HPDE6-E6E7 (cell line): ENCODE data around the gene STING1.
"Not testable (repeated sequence)": the region's sequence is repeated elsewhere in the genome, so short reads cannot be mapped to it uniquely, and the experiment has no call there.

ENCODE experiments used
- DNase-seq: peaks from one replicate; pipeline ENCODE4 v3.0.0; 2011; ENCODE audit warnings: missing footprints; ENCODE audit errors: extremely low spot score

Gene STING1

DNA sequence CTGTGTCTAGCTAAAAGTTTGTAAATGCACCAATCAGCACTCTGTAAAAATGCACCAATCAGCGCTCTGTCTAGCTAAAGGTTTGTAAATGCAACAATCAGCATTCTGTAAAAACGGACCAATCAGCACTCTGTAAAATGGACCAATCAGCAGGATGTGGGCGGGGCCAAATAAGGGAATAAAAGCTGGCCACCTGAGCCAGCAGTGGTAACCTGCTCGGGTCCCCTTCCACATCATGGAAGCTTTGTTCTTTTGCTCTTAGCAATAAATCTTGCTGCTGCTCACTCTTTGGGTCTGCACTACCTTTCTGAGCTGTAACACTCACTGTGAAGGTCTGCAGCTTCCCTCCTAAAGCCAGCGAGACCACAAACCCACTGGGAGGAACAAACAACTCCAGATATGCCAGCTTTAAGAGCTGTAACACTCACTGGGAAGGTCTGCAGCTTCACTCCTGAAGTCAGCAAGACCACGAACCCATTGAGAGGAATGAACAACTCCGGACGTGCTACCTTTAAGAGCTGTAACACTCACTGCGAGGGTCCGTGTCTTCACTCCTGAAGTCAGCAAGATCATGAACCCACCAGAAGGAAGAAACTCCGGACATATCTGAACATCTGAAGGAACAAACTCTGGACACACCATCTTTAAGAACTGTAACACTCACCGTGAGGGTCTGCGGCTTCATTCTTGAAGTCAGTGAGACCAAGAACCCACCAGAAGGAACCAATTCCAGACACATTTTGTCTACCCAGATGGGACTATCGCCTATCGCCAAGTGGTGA is 20.7 kb upstream of the STING1 start:
- not testable (repeated sequence) for DNase-seq

DNA sequence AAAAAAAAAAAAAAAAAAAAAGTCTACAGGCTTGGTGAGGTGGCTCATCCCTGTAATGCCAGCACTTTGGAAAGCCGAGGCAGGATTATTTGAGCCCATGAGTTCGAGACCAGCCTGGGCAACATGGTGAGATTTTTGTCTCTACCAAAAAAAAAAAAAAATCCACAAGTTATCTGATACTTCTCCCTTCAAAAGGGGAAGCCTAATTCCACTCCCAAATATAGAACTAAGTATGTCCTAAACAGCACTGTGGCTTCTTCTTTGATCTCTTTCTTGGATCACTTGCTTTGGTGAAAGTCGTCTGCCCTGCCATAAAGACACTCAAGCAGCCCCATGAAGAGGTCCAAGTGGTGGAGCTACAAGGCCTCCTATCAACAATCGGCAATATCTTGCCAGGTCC is 18.8 kb upstream of the STING1 start:
- no peak for DNase-seq

DNA sequence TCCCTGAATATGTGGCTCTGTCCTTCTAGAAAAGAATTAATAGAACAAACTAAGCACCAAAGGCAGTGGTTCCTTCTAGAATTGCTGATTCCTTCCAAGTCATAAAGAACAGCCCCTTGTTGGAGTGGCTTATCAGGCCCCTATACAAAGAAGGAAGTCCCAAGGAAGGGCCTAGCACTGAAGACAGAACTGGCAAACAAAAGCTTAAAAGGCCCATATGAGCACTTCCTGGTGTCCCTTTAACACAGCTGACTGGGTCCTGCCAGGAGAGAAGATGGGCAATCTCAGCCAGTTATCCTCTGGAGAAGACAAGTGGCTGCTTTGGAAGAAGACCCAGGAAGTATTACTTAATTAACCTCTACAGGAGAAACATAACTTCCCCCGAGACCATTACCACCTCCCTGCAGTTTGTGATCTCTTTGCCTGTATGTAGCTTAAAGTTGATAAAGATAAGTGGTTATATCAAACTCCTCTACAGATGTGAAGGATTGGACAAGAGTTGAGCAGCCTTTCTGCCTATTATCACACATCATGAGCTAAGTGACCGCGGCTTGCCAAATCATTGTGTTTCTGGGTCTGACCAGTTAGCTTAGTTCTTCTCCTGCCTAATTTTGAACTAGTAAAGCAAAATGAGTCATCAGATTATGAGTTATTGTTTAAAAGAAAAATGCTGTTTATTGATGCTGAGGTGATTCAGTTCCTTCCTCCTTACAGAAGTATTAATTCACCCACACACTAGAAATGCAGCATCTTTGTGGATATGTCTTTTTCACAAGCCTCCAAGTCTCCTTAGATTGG is 13.3 kb upstream of the STING1 start:
- DNase-seq, result no peak

DNA sequence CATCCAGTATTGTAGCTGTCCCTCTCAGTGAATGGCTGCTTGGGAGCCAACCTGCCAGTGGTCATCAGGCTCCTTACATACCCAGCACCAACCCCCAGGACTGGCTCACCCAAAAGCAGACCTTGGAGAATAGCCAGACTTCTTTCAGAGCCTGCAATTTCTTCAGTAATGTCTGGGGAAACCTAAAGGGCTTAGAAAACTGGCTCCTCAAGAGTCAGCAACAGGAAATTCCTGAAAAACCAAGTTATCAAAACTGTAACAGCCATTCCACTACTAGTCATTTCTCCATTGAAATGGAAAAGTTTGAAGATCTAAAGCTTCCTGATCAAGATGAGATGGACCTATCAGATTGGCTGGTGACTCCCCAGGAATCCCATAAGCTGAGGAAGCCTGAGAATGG is 12.3 kb upstream of the STING1 start:
- no peak for DNase-seq

DNA sequence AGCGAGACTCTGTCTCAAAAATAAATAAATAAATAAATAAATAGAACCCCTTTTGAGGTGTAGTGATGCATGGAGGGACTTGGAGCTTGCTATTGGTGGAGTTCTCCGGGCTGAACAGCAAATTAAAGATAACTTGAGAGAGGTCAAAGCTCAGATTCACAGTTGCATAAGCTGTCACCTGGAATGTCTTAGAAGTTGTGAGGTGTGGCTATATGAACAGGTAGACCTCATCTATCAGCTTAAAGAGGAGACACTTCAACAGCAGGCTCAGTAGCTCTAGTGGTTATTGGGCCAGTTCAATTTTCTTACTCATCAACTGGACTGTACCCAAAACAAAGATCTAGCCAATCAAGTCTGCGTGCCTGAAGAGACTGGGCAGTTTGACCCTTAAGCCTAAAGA is 11.7 kb upstream of the STING1 start:
- no peak for DNase-seq

DNA sequence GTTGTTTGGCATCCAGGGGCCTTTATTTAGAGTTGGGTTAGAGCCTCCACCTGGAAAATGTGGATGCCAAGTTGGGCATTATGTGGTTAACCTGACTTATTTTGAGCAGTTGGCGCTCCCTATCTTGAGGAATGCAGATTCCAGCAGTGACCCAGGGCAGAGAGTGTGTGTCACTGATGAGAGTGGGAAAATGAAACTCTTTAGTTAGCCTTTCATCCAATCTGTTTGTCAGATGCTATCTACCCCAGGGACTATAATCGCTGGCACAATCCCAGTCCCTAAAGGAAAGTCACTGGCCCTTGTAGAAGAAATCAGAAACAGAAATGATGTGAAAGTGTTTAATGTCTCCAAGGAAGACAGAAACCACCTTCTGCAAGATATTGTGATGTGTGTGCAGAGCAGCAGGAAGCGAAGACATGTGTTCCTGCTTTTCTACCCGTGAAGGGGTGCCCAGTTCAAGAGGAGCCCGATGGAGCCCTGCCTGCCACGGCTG is 10.2 kb upstream of the STING1 start:
- no peak for DNase-seq

DNA sequence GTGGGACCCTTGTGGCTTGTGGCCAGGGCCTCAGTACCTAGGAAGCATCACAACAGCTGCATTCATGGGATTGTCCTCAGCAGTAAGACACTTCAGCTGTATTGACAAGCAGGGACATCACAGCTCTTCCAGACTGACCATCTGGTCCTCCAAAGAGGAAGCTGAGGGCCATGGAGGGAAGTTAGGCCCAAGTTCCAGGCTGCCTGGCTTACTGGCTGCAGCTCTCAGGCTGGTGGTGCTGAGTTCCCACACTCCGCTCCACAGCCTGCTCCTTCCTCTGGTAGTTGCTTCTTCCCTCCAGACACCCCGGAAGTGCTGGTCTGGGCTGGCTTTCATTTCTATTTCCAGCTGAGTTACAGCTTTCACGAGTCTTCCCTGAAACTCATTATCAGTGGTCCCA is 5.7 kb upstream of the STING1 start:
- DNase-seq, result no peak

DNA sequence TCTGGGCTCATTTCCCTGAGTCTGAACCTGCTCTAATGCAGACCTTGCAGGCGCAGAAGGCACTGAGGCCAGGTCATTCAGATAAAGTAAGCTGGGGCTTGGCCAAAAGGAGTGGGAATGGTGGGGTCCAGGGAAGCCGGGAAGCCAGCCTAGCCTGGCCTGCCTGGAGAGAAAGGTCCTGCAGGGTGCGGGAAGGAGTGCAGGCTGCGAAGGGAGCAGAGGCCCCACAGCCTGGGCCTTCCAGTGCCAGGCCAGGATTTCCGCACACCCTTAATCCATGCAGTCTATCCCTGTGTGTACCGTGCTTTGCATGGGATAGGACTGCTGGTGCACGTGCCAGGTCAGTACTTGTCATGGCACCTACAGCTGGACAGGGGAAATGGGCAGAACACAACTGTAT is 3.6 kb upstream of the STING1 start:
- no peak for DNase-seq

DNA sequence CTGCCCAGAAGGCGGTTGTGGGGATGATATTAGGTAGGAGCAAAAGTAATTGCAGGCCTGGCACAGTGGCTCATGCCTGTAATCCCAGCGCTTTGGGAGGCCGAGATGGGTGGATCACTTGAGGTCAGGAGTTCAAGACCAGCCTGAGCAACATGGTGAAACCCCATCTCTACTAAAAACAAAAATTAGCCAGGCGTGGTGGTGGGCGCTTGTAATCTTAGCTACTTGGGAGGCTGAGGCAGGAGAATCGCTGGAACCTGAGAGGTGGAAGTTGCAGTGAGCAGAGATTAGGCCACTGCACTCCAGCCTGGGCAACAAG is 291 bp upstream of the STING1 start:
- not testable (repeated sequence) for DNase-seq

DNA sequence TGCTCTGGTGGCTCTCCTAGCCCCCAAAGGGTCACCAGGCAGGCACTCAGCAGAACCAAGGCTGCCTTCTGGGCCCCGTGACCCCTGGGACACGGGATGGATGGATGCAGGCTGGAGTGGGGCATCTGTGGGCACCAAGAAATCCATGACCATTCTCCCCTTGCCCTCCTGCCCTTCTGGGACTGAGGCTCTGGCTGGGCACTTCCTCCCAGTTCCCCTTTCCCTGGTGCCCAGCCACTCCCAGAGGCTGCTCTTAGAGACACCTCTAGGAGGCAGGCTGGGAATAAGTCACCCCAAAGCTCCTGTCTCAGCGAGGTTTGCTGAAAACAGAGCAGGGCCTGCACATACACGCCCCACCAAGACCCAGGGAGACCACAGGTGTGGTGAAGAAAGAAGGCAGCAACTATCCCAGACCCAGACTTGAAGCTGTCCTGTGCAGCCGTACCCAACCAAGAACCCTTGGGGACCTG is 943 bp downstream of the STING1 start:
- no peak for DNase-seq

DNA sequence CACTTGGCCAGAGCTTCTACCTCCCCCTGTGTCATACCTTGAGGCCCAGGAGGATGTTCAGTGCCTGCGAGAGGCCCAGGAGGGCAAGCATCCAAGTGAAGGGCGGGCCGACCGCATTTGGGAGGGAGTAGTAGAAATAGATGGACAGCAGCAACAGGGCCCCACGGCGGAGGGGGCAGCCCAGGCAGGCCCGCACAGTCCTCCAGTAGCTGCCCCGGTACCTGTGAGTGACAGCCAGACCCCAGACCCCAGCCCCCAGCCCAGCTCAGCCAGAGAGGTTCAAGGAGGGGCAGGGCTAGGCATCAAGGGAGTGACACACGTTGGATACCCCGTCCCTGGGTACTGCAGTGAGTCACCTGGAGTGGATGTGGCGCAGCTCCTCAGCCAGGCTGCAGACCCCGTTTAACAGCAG is 1.4 kb downstream of the STING1 start:
- no peak for DNase-seq

DNA sequence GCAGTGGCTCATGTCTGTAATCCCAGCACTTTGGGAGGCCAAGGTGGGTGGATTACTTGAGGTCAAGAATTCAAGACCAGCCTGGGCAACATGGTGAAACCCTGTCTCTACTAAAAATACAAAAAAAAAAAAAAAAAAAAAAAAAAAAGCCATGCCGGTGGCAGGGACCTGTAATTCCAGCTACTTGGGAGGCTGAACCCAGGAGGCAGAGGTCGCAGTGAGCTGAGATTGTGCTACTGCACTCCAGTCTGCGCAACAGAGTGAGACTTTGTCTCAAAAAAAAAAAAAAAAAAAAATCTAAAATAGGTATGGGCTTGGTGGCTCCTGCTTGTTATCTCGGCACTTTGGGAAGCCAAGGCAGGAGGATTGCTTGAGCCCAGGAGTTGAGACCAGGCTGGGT is 2.8 kb downstream of the STING1 start:
- not testable (repeated sequence) for DNase-seq

DNA sequence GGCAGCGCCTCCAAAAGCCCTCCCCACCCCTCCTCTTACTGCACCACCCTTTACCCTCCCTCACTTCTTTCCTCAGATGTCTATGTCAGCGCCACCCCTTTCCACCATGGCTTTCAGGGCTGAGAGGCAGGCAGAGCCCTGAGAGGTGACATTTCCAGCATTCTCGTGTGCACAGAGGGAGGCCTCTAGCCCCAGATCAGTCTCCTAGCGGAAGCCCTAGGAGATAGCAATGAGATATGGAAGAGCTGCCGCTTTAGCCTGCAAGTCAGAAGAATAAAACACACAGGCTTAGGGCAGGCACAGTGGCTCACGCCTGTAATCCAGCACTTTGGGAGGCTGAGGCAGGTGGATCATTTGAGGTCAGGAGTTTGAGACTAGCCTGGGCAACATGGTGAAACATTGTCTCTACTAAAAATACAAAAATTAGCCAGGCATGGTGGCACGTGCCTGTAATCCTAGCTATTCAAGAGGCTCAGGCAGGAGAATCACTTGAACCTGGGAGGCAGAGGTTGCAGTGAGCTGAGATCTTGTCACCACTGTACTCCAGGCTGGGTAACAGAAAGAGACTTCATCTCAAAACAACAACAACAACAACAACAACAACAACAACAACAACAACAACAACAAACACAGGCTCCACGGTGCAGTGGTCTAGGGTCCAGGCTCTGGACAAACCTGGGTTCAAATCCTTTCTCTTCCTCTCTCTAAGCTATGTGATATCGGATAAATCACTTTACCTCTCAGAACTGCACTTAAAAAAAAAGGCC is 3.7 kb downstream of the STING1 start:
- not testable (repeated sequence) for DNase-seq

DNA sequence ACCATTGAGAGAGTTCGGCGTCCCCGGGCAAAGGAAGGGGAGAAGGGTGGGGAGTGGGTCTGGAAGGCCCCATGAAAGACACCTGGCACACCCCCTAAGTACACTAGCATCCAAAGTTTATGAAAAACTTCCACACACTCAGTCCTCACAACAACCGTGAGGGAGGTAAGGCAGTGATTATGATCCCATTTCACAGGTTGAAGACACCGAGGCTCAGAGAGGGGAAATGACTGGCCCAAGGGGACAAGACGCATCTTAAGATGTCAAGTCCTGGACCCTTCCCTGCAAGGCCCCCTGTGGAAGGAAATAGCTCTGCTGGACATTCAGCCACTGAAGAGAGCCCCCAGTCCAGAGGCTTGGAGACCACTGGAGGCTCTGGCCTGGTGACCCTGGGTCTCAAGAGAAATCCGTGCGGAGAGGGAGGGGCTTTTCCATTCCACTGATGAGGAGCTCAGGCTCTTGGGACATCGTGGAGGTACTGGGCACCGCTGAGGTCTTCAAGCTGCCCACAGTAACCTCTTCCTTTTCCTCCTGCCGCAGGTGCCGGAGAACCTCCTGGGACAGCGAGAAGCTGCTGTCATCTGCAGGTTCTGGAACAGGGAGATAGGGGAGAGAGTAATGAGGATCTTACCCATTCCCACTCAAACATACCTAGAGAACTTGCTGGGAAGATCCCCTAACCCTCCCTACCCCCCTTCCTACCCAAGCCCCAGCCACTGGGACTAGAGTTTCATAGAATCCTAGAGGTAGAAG is 6.5 kb downstream of the STING1 start:
- no peak for DNase-seq

DNA sequence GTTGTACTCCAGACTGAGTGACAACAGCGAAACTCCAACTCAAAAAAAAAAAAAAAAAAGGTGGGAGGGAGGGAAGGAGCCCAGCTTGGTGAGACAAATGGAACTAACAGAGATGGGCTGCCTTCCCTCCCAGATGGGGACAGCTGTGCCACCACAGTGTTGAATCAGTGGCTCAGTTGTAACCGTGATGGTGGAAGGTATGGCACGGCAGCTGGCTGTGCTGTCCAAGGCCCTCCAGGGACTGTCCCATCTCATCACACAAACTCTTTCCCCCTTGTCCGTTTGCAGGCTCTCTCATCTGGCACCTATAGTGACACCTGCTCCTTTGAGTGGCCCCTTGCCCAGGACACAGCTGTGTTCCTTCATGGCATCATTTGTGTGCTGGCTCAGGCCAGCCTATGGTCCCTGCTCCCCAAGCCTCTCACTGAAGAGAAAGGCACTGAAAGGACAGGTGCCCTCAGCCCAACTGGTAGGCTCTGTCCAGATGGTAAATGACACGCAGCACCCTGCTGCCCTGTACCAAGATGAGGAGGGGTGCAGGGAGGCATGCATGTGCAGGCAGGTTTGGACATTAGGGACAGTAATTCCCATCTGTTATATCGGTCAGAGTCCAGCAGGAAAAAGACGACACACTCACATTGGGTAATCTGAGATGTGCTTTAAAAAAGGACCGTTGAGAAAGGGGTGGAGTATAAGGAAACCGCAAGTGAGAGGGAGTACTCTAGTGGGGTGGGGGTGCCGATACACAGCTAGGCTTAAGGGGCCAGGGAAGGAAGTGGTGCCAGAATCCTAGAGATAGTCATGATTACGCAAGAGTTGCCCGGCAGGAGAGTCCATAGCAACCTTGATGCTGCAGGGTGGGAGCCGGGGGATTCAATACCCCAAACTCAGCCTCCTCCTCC is 7.4 kb downstream of the STING1 start:
- no peak for DNase-seq

DNA sequence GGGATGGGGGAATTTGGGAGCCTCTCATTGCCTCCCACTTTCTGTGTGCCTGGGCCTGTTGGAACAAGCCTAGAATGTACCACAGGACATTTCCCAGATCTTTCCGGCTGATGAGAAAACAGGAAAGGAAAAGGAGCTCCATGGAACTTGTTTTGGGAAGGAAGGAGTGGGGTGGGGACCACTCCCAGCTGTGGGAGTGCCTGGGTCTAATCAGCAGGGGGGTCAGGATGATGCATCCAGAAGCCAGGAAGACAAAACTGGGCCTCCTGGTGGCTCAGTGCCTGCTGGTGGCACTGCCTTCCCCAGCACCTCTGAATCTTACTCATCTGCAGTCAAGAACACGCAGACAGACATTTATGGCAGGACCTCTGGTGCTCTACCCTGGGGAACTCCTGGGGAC is 9.0 kb downstream of the STING1 start:
- no peak for DNase-seq

DNA sequence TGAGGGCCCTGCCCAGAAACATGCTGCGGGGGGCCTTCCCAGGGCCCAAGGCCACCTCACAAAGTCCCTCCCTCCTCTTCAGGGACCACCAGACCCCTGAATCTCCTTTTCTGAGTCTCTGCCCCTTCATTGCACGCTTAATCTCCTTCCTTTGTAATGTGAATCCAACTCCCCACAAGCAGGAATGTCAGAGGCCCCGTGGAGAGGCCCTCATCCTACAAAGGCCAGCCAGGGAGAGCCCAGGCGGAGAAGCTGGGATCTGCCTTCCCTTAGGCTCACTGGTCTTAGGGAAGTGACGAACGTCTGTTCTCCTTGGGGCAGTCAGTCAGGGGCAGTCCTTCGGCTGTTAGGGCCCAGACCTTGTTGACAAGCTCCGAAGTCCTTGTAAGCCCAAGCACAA is 9.5 kb downstream of the STING1 start:
- DNase-seq, result no peak

DNA sequence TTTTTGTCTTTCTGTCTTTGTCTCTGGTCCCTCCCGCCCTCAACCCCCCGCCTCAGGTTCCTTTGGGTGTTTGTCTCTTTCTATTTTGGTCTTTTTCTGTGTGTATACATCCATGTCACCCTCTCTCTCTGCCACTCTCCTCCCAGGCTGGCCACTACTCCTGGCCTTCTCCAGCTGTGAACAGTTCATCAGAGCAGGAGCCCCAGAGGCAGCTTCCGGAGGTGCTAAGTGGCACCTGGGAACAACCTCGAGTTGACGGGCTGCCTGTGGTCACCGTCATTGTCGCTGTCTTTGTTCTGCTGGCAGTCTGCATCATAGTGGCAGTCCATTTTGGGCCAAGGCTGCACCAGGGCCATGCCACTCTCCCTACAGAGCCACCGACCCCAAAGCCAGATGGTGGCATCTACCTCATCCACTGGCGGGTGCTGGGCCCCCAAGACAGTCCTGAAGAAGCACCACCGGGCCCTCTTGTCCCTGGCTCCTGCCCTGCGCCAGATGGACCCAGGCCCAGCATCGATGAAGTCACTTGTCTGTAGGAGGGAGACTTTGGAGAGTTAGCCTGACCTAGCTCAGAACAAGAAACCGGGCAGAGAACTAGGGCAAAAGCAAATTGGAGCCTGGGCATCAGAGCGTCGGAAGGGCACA is 10.1 kb downstream of the STING1 start:
- DNase-seq, result no peak

DNA sequence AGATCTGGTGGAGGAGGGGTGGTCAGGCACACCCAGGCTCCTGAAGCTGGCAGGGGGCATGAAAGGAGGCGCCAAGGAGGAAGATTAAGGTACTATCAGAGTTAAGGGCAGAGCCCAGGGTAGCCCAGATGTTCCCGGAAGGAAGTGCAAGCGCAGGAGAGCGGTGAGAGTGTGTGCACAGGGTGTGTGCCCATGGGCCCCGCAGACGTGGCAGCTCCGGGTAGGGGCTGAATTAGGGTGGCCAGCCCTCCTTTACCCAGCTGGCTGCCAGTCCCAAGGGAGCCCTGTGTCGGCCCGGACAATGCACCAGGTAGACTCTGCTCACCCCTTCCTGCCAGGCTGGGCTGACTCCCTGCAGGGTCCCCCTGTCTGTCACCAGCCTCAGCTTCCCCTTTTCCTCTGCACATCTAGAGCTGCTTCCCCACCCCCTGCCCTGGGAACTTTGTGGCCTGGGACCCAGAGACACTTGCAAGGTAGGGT is 11.7 kb downstream of the STING1 start, which contains the start of gene SMIM33:
SMIM33 (plus strand) TSS at position 184 of the 480 bp plus-strand sequence; CDS start at position 302, 118 bp downstream.
- DNase-seq, result no peak
